GM12878 (cell line): ENCODE data around the gene TOR1AIP1. TPM values are rescaled to one million over a fixed set of nuclear protein-coding genes. Genes with fewer than 3 reads are reported as not detected.

ENCODE experiments used
- ATAC-seq: fragments of 200-7000 bp; cut with Tn5 transposase; 3 replicates; pipeline ENCODE4 v1.9.1; 2020; ENCODE audit warnings: mild to moderate bottlenecking, moderate library complexity
- BruUV-seq: library from RNA; stranded (reverse); fragments of 400-500 nt; replicated peaks from 2 replicates; lab custom pipeline; 2021; lab: Mats Ljungman, UMichigan
- CTCF ChIA-PET: fragments of 300-600 bp; sonication (Branson Sonifier 250); formaldehyde crosslinking; extraction: SDS; loops from one replicate; lab custom pipeline; 2021; ENCODE audit warnings: inconsistent platforms; lab: Yijun Ruan, JAX
- POLR2A ChIA-PET: fragments of 350-600 bp; formaldehyde crosslinking; extraction: SDS; loops from one replicate; lab custom pipeline; 2021; ENCODE audit warnings: inconsistent platforms; lab: Charles Lee
- RAD21 ChIA-PET: fragments of 300-600 bp; sonication (Branson Sonifier 250); formaldehyde crosslinking; loops from one replicate; lab custom pipeline; 2023; ENCODE audit warnings: antibody characterized with exemption; ENCODE audit not compliant: unreplicated experiment; lab: Charles Lee
- SMC1A ChIA-PET: fragments of 300-600 bp; sonication (Branson Sonifier 250); formaldehyde crosslinking; loops from one replicate; lab custom pipeline; 2023; ENCODE audit not compliant: unreplicated experiment, uncharacterized antibody; lab: Charles Lee
- DNase-seq: peaks from one replicate; pipeline ENCODE4 v3.0.0-alpha.2; 2011; ENCODE audit warnings: low read depth, low spot score
- FAIRE-seq: peaks from 3 replicates; lab custom pipeline; 2011; peaks lifted over from hg19 to GRCh38; lab: Jason Lieb, UNC
- H2AFZ ChIP-seq: 2 replicates; pipeline ENCODE4 v1.6.0; 2011; ENCODE audit warnings: low read depth, low read length, control low read depth; ENCODE audit not compliant: control insufficient read depth
- H3K27ac ChIP-seq: 2 replicates; pipeline ENCODE4 v1.5.1; 2011; ENCODE audit warnings: control low read depth; ENCODE audit not compliant: control insufficient read depth, insufficient read depth
- H3K27me3 ChIP-seq, 2 experiments: replicated peaks in 1 of 2; 2 replicates each; pipeline versions ENCODE4 v1.6.0 to v1.6.1; 2011; ENCODE audit warnings: low read length in 1 of 2; ENCODE audit not compliant: control insufficient read depth in 2 of 2, insufficient read depth in 2 of 2
- H3K36me3 ChIP-seq, 2 experiments: 2 replicates each; pipeline ENCODE4 v1.5.1; 2011; ENCODE audit warnings: low read length in 1 of 2; ENCODE audit not compliant: control insufficient read depth in 2 of 2, insufficient read depth in 2 of 2
- H3K4me1 ChIP-seq: 2 replicates; pipeline ENCODE4 v1.6.1; 2011; ENCODE audit warnings: mild to moderate bottlenecking, low read length, moderate library complexity, mixed read lengths; ENCODE audit not compliant: control insufficient read depth, insufficient read depth
- H3K4me2 ChIP-seq: 2 replicates; pipeline ENCODE4 v1.6.0; 2011; ENCODE audit warnings: control low read depth; ENCODE audit not compliant: control insufficient read depth, insufficient read depth
- H3K4me3 ChIP-seq: fragments of 200-600 bp; sonication (generic); 2 replicates; pipeline ENCODE4 v1.5.1; 2016
- H3K79me2 ChIP-seq: 2 replicates; pipeline ENCODE4 v1.6.0; 2011; ENCODE audit warnings: low read length; ENCODE audit not compliant: control insufficient read depth, insufficient read depth
- H3K9ac ChIP-seq: 2 replicates; pipeline ENCODE4 v1.8.0; 2011; ENCODE audit warnings: low read length, control low read depth, mixed read lengths; ENCODE audit not compliant: control insufficient read depth, insufficient read depth
- H3K9me3 ChIP-seq: replicated peaks from 3 replicates; pipeline ENCODE4 v1.5.1; 2011; ENCODE audit warnings: mild to moderate bottlenecking, low read length; ENCODE audit not compliant: control insufficient read depth, insufficient read depth
- H4K20me1 ChIP-seq: 2 replicates; pipeline ENCODE4 v1.6.0; 2011; ENCODE audit not compliant: control insufficient read depth, insufficient read depth
- CBX3 ChIP-seq: fragments of 200-600 bp; sonication (generic); IDR thresholded peaks from 2 replicates; pipeline ENCODE4 v1.6.1; 2016; ENCODE audit warnings: low read depth, borderline replicate concordance
- CTCF ChIP-seq, 3 experiments: IDR thresholded peaks in 2 of 3; conservative IDR thresholded peaks in 1 of 3; 2 replicates each; pipeline ENCODE4 v1.5.1; 2011; ENCODE audit warnings: low read depth in 3 of 3, low read length in 3 of 3, mild to moderate bottlenecking in 3 of 3, control low read depth in 2 of 3, moderate library complexity in 2 of 3, inconsistent platforms in 1 of 3, mixed read lengths in 1 of 3; ENCODE audit not compliant: control insufficient read depth in 2 of 3, insufficient read depth in 1 of 3; ENCODE audit errors: extremely low read depth in 1 of 3
- E4F1 ChIP-seq: fragments of 450-650 bp; IDR thresholded peaks from 2 replicates; pipeline ENCODE4 v1.6.1; 2018; ENCODE audit warnings: borderline replicate concordance, mild to moderate bottlenecking; ENCODE audit not compliant: partially characterized antibody
- EGR1 ChIP-seq, 2 experiments: IDR thresholded peaks; 1 replicate in 1 of 2; 2 replicates in 1 of 2; pipeline ENCODE4 v1.6.1; 2011 to 2012; ENCODE audit warnings: low read depth in 2 of 2, low read length in 2 of 2, borderline replicate concordance in 1 of 2, mild to moderate bottlenecking in 1 of 2, moderate library complexity in 1 of 2
- GABPA ChIP-seq: IDR thresholded peaks from 2 replicates; pipeline ENCODE4 v1.6.1; 2014; ENCODE audit warnings: antibody characterized with exemption, low read depth, mild to moderate bottlenecking, inconsistent platforms
- HDAC2 ChIP-seq: fragments of 200-600 bp; sonication (generic); IDR thresholded peaks from 2 replicates; pipeline ENCODE4 v1.6.1; 2017
- HDGF ChIP-seq: fragments of 450-650 bp; IDR thresholded peaks from 2 replicates; pipeline ENCODE4 v1.6.1; 2016; ENCODE audit warnings: antibody characterized with exemption
- MTA2 ChIP-seq: fragments of 450-650 bp; IDR thresholded peaks from 2 replicates; pipeline ENCODE4 v1.6.1; 2016; ENCODE audit warnings: low read depth, mild to moderate bottlenecking, moderate library complexity
- NBN ChIP-seq: fragments of 450-650 bp; IDR thresholded peaks from 2 replicates; pipeline ENCODE4 v1.6.1; 2016
- NRF1 ChIP-seq: conservative IDR thresholded peaks from 2 replicates; pipeline ENCODE4 v1.6.1; 2011; ENCODE audit warnings: mild to moderate bottlenecking, low read depth, low read length, improper control_type of control experiment
- RELA ChIP-seq: fragments of 450-650 bp; IDR thresholded peaks from 2 replicates; pipeline ENCODE4 v1.8.0; 2014; ENCODE audit warnings: borderline replicate concordance; ENCODE audit not compliant: partially characterized antibody
- SIX5 ChIP-seq: IDR thresholded peaks from 2 replicates; pipeline ENCODE4 v1.6.1; 2011; ENCODE audit warnings: mild to moderate bottlenecking, low read depth, low read length, moderate library complexity; ENCODE audit not compliant: severe bottlenecking
- TCF3 ChIP-seq: IDR thresholded peaks from 2 replicates; pipeline ENCODE4 v1.6.1; 2012; ENCODE audit warnings: low read depth, mild to moderate bottlenecking, low read length, borderline replicate concordance; ENCODE audit not compliant: insufficient read depth
- WRNIP1 ChIP-seq: IDR thresholded peaks from 2 replicates; pipeline ENCODE4 v1.6.1; 2011; ENCODE audit warnings: low read depth, low read length, improper control_type of control experiment, borderline replicate concordance
- WGBS: methylation state at CpG from one replicate; pipeline ENCODE4 v1.1.6; 2016; ENCODE audit warnings: low lambda C conversion rate; ENCODE audit not compliant: insufficient replicate concordance, insufficient coverage; ENCODE audit errors: missing lambda C conversion rate; 5-methylcytosine and 5-hydroxymethylcytosine counted together
- in situ Hi-C: fragments of 300-500 bp; cut with MboI; formaldehyde crosslinking; loops from 9 replicates; pipeline ENCODE4 v1.14.3; 2018; ENCODE audit warnings: mixed read lengths
- intact Hi-C: fragments of 100-400 bp; cut with micrococcal nuclease; formaldehyde crosslinking; loops from one replicate; pipeline ENCODE4 v1.14.2; 2022; ENCODE audit not compliant: unreplicated experiment
- polyA plus RNA-seq, 11 experiments: library from polyadenylated mRNA; depleted of rRNA in 4 of 11; unstranded in 6 of 11; stranded (reverse) in 5 of 11; fragments of >200 nt; fragmentation: Nextera tagmentation in 4 of 11; fragmentation: Illumina TruSeq in 1 of 11; extraction: Ambion mirVana in 4 of 11; extraction: Trizol in 1 of 11; gene quantifications; 1 replicate in 1 of 11; 2 replicates in 10 of 11; pipeline versions ENCODE4 v1.2.1 to v1.2.3, GENCODE V29; 2011 to 2016; ENCODE audit warnings: inconsistent platforms in 2 of 11, missing spikeins in 2 of 11, low read depth in 1 of 11
- total RNA-seq, 4 experiments: library from RNA; depleted of rRNA in 3 of 4; stranded (reverse); fragments of >200 nt in 3 of 4; fragmentation: Illumina TruSeq in 1 of 4; extraction: Trizol in 1 of 4; gene quantifications; 2 replicates each; pipeline versions ENCODE4 v1.2.1 to v1.2.3, GENCODE V29; 2013 to 2021
- TF ChIP-seq, protein P1 (sequence below): IDR thresholded peaks from 2 replicates; pipeline ENCODE4 v1.6.1; 2012; ENCODE audit warnings: low read depth, low read length, improper control_type of control experiment
- TF ChIP-seq, protein P2 (sequence below): IDR thresholded peaks from 2 replicates; pipeline ENCODE4 v1.6.1; 2012; ENCODE audit warnings: low read depth, low read length, improper control_type of control experiment

The TOR1AIP1 gene
- total and polyA plus RNA-seq, 10 of the 15 experiments (the other 5 are each of a cell fraction or from before 2014, with no cell fraction given): 14.8 to 36.0 (median 25.8) TPM

- ChIA-PET POLR2A (no interaction called here), RAD21 (interaction anchor here (1.9 kb wide), 1 partner anchor 319 kb away, joined by 5 read pairs; no protein-coding TSS in a partner anchor), CTCF (interaction anchor here (1.1 kb wide), 1 partner anchor 27 kb away, joined by 4 read pairs; no protein-coding TSS in a partner anchor), SMC1A (interaction anchor here (1.0 to 1.7 kb wide), 3 partner anchors 54 to 215 kb away, joined by 3 read pairs; no protein-coding TSS in a partner anchor)
- no peak for ATAC-seq
- Histone ChIP-seq H3K27ac (no peak overlapping the region), H2AFZ (no peak overlapping the region), H3K79me2 (no peaks in the 10 kb centered on the region), H3K4me2 (no peak overlapping the region), H4K20me1 (no peaks in the 10 kb centered on the region), H3K4me3 (no peak overlapping the region), H3K9ac (no peak overlapping the region), H3K36me3 (peaks cover 1 to 13% of the 10 kb centered on the region in 2 experiments; a peak in 3 of 4 replicates), H3K4me1 (no peaks in the 10 kb centered on the region), H3K27me3 (no peaks in the 10 kb centered on the region), H3K9me3 (no peaks in the 10 kb centered on the region)
- DNase-seq: no peak
- no TSS peak for BruUV-seq
- intact Hi-C loops (no loop called here), in situ Hi-C loops (loop anchor here (25.0 kb wide), 1 partner anchor 627 kb away; no protein-coding TSS in a partner anchor)
- no peak for FAIRE-seq
- 100% methylated on average over 3 of the region's 3 CpGs for WGBS
- TF ChIP-seq, protein P1, sequence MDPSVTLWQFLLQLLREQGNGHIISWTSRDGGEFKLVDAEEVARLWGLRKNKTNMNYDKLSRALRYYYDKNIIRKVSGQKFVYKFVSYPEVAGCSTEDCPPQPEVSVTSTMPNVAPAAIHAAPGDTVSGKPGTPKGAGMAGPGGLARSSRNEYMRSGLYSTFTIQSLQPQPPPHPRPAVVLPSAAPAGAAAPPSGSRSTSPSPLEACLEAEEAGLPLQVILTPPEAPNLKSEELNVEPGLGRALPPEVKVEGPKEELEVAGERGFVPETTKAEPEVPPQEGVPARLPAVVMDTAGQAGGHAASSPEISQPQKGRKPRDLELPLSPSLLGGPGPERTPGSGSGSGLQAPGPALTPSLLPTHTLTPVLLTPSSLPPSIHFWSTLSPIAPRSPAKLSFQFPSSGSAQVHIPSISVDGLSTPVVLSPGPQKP: no peak
- no peak for TF ChIP-seq EGR1 (IDR thresholded peaks at IDR 0.05; ENCODE audit: borderline replicate concordance in 1 of 2, low read depth in 2 of 2, low read length in 2 of 2)
- no peak for TF ChIP-seq GABPA
- TF ChIP-seq MTA2: no peak
- no peak for TF ChIP-seq NRF1
- TF ChIP-seq SIX5: no peak
- no peak for TF ChIP-seq NBN
- TF ChIP-seq TCF3: no peak
- TF ChIP-seq CTCF (IDR thresholded peaks at IDR 0.05 in 2 of 3, conservative IDR thresholded peaks at IDR 0.05 in 1 of 3; ENCODE audit: control insufficient read depth in 2 of 3, extremely low read depth in 1 of 3, insufficient read depth in 1 of 3, low read depth in 3 of 3, low read length in 3 of 3): no peak
- TF ChIP-seq CBX3: no peak
- TF ChIP-seq, protein P2, sequence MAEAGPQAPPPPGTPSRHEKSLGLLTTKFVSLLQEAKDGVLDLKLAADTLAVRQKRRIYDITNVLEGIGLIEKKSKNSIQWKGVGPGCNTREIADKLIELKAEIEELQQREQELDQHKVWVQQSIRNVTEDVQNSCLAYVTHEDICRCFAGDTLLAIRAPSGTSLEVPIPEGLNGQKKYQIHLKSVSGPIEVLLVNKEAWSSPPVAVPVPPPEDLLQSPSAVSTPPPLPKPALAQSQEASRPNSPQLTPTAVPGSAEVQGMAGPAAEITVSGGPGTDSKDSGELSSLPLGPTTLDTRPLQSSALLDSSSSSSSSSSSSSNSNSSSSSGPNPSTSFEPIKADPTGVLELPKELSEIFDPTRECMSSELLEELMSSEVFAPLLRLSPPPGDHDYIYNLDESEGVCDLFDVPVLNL: no peak
- no peak for TF ChIP-seq WRNIP1
- no peak for TF ChIP-seq RELA
- no peak for TF ChIP-seq HDGF
- no peak for TF ChIP-seq E4F1
- TF ChIP-seq HDAC2: no peak
These were observed 21.4 kb upstream of the TOR1AIP1 start for GRCh38 chr1:179860652-179861051.
